Measurements from ENCODE around the gene LYRM7.
"Not testable (repeated sequence)": the region's sequence is repeated elsewhere in the genome, so short reads cannot be mapped to it uniquely, and the experiment has no call there.

The LYRM7 gene

GRCh38 chr5:131182839-131183238 lies 12.1 kb downstream of the LYRM7 start:
- no peak for DNase-seq

- no peak for DNase-seq
Measured at GRCh38 chr5:131185523-131186104, 14.9 kb downstream of the LYRM7 start.

GRCh38 chr5:131186561-131187256 lies 16.0 kb downstream of the LYRM7 start:
- DNase-seq: no peak

DNA sequence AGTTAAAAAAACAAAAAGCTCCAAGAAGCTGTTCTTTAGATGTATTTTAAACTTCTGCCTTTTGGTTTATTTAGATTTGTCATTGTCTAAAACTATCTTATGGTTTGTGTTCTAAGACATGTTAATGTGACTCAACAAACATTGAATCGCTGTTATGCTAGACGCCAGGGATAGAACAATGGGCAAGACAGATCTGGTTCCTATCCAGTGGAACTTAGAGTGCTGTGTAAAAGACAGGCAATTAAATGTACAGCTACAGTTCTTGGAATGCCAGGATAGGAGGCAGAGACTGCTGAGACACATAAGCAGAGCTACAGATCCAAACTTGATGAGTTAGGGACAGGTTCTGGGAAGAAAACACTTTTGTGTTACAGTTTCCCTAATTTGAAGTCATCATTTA lies 22.4 kb downstream of the LYRM7 start:
- no peak for DNase-seq

DNA sequence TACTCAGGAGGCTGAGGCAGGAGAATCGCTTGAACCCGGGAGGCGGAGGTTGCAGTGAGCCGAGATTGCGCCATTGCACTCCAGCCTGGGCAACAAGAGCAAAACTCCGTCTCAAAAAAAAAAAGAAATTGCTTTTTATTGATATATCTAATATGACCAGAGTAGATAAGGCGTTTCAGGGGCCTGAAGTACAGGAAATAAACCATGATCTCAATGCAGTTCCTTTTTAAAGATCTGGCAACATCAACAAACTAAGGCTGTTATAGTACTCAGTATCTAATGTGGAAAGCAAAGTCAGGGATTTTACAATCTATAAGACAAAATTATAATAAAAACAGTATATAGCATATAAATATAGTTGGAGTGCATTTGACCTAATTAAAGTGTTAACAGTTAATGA lies 23.2 kb downstream of the LYRM7 start:
- DNase-seq: not testable (repeated sequence)

- no peak for DNase-seq
Measured at GRCh38 chr5:131194725-131195124, 24.0 kb downstream of the LYRM7 start.

GRCh38 chr5:131195696-131196095 lies 25.0 kb downstream of the LYRM7 start:
- DNase-seq: no peak

DNA sequence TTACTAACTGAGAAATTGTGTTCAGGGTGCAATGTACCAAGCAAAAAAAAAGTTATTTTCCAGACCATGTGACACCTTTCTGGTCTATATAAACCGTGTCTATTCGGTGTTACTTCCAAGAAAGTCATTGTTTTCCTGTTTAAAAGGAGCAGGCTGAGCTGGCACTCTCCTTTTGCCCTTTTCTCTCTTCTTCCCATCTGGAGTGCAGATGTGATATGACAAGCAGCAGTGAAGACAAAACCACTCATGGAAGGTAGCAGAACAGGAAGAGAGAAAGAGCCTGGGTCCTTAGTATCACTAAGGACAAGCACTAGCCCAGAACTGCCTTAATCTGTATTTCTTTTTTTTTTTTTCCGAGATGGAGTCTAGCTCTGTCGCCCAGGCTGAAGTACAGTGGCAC lies 25.6 kb downstream of the LYRM7 start:
- no peak for DNase-seq

GRCh38 chr5:131198625-131199024 lies 27.9 kb downstream of the LYRM7 start:
- no peak for DNase-seq

DNA sequence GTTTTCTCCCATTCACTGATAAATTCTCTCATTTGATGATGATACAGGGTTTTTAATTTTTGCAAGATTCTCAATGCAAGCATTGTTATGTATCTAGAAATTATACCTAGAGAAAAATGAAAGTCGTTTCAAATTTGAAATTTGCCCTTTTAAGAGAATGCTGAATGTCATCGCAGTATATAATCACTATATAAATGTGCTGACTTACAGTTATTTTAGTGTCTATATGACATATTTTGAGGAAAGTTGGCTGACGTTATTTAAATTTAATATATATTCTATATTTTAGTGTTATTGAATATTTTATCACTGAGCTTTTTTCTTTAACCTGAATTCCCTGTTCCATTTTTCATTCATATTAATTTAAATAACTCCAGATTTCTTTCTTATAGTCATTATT lies 29.8 kb downstream of the LYRM7 start:
- no peak for DNase-seq

DNA sequence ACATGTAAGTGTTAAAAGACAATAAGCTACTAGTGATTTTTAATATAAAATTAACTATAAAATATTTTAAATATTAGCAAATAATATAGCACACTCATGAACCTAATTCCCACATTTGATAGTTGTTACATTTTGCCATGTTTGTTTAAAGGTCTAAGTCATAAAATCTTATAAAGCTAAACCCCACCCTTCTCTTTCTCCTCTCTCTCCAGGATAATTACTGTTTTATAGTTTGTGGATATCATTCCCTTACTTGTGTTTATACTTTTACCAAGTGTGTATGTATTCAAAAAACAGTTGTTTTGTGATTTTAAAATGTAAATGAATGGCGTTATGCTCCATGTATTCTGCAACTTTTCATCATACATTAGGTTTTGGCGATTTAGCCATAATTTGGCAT lies 34.2 kb downstream of the LYRM7 start:
- no peak for DNase-seq

DNA sequence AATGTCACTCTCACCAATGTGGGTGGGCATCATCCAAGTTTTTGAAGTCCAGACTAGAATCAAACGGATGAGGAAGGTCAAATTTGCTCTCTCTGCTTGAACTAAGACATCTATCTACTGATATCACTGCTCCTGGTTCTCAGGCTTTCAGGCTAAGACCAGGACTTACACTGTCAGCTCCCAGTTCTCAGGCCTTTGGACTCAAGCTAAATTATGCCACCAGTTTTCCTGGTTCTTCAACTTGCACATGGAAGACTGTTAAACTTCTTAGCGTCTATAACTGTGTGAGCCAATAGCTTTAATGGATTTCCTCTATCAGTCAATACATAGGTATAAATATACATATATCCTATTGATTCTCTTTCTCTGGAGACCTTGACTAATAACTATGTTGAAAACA lies 35.3 kb downstream of the LYRM7 start:
- no peak for DNase-seq

DNA sequence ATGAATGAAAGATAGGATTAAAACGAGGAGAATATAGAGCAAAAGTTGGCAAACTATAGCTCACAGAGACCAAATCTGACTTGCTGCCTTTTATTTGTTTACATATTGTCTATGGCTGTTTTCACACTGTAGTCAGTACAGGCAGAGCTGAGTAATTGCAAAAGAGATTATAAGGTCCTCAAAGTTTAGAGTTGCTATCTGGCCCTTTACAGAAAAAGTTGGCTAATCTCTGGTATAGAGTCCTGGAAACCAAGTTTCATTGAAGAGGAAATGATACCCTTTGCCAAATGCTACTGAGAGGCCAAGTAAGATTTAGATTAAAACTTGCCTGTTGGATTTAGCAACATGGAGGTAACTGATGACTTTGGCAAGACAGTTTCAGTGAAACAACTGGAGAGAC lies 36.0 kb downstream of the LYRM7 start:
- no peak for DNase-seq

DNA sequence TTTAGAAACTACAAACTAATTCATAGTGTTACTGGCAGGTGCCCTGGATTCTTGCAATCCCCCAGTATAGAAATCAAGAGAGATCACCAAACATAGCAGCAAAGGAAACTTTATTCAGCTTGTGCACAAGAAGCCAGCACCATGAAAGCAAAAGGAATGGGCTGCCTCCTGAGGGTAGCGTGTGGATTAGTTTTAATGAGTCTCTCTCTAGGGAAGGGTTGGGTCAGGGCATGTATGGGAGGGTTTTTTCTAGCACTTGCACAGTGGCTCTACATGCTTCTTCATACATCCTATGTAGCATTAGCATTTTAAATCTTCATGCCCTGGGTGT lies 38.4 kb downstream of the LYRM7 start:
- DNase-seq: no peak

DNA sequence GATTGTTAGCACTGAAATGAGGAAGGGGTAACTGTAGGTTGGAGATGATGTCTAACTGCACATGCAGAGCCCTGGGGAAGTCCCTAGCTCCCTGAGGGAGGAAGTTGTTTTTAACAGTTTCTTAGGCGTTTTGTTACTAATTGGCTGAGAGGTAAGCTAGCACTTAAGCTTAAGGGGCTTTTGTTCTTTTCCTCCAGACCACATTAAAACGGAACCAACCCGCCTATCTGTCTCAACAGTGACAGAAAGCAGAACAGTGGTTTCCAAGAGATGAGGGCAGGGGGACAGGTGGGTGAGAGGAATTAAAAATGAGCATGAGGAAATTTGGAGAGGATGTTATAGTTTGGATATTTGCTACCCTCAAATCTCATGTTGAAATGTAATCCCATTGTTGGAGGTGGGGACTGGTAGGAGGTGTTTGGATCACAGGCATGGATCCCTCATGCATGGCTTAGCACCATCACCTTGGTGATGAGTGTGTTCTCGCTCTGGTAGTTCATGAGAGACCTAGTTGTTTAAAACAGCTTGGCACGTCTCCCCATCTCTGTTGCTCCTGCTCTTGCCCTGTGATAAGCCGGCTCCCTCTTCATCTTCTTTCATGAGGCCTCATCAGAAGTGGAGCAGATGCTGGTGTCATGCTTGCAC lies 38.9 kb downstream of the LYRM7 start:
- DNase-seq: no peak

DNA sequence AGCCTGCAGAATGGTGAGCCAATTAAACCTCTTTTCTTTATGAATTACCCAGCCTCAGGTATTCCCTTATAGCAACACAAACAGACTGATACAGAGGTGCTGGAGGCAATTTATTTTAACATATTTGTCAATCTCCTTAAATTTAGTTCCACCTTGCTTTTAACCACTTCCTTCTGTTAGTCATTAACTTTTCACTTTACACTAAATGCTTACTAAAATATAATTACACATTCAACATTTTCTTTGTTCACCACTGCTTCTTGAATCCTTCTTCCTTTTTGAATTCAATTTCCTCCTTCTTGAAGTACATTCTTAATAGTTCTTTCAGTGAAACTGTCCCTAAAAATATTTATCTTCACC lies 39.4 kb downstream of the LYRM7 start:
- no peak for DNase-seq

- DNase-seq: no peak
Measured at GRCh38 chr5:131211669-131212068, 40.9 kb downstream of the LYRM7 start.

- DNase-seq: no peak
Measured at GRCh38 chr5:131212471-131213021, 41.8 kb downstream of the LYRM7 start.

DNA sequence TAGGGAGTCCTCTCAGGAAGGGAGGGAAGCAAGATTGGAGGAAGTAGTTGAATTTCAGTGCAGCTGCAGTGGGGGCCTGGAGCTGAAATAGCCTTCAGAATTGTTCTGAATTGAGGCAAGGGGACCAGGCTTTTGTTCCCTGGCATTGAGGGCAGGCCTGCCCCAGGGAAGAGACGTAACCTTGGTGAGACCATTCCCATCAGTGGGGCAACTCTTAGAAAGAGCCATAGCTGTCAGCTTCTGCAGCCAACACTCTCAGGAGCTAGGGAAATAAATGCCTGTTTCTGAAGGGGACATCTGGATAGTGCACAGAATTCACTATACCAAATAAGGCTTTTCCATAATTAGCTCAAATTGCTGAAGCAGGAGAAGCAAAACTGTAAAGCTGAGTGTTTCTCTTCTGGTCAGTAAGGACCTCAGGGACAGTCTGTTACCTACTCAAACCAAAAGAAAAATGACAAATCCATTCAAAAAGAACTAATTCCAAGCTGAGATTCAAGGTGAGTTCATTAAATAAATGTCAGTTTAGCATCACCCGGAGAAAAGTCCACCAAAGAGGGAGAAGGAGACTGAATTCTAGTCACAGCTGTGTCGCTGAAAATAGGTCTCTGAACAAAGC lies 44.0 kb downstream of the LYRM7 start:
- DNase-seq: no peak

DNA sequence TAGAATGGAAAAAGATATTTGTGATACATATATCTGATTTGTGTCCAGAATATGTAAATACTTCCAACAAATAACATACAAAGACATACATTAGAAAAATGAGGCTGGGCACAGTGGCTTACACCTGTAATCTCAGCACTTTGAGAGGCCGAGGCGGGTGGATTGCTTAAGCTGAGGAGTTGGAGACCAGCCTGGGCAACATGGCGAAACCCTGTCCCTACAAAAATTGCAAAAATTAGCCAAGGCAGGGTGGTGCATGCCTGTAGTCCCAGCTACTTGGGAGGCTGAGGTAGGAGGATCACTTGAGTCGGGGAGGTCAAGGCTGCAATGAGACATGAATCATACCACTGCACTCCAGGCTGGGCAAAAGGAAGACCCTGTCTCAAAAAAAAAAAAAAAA lies 47.0 kb downstream of the LYRM7 start:
- DNase-seq: no peak

- no peak for DNase-seq
Measured at GRCh38 chr5:131218392-131218791, 47.6 kb downstream of the LYRM7 start.

GRCh38 chr5:131220566-131220965 lies 49.8 kb downstream of the LYRM7 start:
- no peak for DNase-seq

DNA sequence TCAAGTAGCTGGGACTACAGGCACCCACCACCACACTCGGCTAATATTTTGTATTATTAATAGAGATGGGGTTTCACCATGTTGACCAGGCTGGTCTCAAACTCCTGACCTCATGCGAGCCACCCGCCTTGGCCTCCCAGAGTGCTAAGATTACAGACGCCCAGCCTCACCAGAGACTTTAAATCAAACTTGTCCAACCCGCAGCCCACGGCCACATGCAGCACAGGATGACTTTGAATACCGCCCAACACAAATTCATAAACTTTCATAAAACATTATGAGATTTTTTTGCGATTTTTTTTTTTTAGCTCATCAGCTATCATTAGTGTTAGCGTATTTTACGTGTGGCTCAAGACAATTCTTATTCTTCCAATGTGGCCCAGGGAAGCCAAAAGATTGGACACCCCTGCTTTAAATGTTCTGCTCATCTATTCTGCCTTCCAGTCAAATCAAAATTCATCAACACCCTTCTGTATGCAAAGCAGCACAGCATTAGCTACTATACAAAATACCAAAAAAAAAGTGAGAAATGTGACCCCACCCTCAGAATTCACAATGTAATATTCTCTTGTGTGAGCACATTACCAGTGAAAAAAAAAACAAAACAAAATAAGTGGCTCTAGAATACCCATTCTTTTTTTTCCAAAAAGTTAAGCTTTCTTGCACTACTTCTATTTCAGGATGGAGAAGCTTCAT lies 50.4 kb downstream of the LYRM7 start:
- DNase-seq: no peak

Measured in NCI-H2081 treated with DMSO at 0.1 percent for 48 hours (cell line).